Left hindlimb (tissue), 1 donor: Measurements from ENCODE around the gene DSN1.
A peak's percentile ranks its signal among the peaks of the same experiment; 100 is the strongest.

Experiments used
- DNase-seq: peaks from one replicate; pipeline ENCODE4 v3.0.0-alpha.2; 2018

Gene DSN1

GRCh38 chr20:36745927-36746659 lies 27.5 kb downstream of the DSN1 start, which contains the start of gene NDRG3:
Gene NDRG3 (minus strand): TSS chr20:36746090. CDS start chr20:36721735, 24,355 bp downstream.
- peak; percentile 95 for DNase-seq

- peak; percentile 56 for DNase-seq
Measured at GRCh38 chr20:36745234-36745926, 28.2 kb downstream of the DSN1 start.

GRCh38 chr20:36744764-36745191 lies 28.8 kb downstream of the DSN1 start:
- DNase-seq = no peak

- DNase-seq = no peak
Measured at GRCh38 chr20:36744243-36744642, 29.3 kb downstream of the DSN1 start.

GRCh38 chr20:36742558-36742957 lies 31.0 kb downstream of the DSN1 start:
- no peak for DNase-seq

GRCh38 chr20:36741072-36741471 lies 32.5 kb downstream of the DSN1 start:
- no peak for DNase-seq

- DNase-seq = no peak
Measured at GRCh38 chr20:36737183-36737499, 36.4 kb downstream of the DSN1 start.

GRCh38 chr20:36736451-36737182 lies 36.9 kb downstream of the DSN1 start:
- DNase-seq = no peak

- no peak for DNase-seq
Measured at GRCh38 chr20:36732456-36732855, 41.1 kb downstream of the DSN1 start.

GRCh38 chr20:36728986-36729385 lies 44.6 kb downstream of the DSN1 start:
- no peak for DNase-seq

GRCh38 chr20:36726168-36726567 lies 47.4 kb downstream of the DSN1 start:
- DNase-seq = no peak

GRCh38 chr20:36720510-36720909 lies 53.1 kb downstream of the DSN1 start:
- DNase-seq = no peak

- DNase-seq = no peak
Measured at GRCh38 chr20:36717657-36718056, 55.9 kb downstream of the DSN1 start.

GRCh38 chr20:36717021-36717420 lies 56.5 kb downstream of the DSN1 start:
- no peak for DNase-seq

GRCh38 chr20:36712775-36713174 lies 60.8 kb downstream of the DSN1 start:
- no peak for DNase-seq

GRCh38 chr20:36709126-36709525 lies 64.4 kb downstream of the DSN1 start:
- DNase-seq = no peak

GRCh38 chr20:36703530-36703929 lies 70.0 kb downstream of the DSN1 start:
- DNase-seq = no peak
